Measurements from ENCODE around the gene PPFIBP2.

PPFIBP2 gene

GRCh38 chr11:7696424-7696823, 182.6 kb downstream of the PPFIBP2 start:
- DNase-seq (ENCODE audit: low read depth): no peak
